A673 (cell line): ENCODE data around the gene OR2A25. TPM values are rescaled to one million over a fixed set of nuclear protein-coding genes. Genes with fewer than 3 reads are reported as not detected.

Experiments
- Bru-seq: library from RNA; stranded (reverse); fragments of 400-500 nt; gene quantifications from one replicate; lab custom pipeline; 2021; lab: Mats Ljungman, UMichigan
- BruChase-seq, 2 experiments: library from RNA; stranded (reverse); fragments of 400-500 nt; gene quantifications; one replicate each; lab custom pipeline; 2021; lab: Mats Ljungman, UMichigan
- BruUV-seq: library from RNA; stranded (reverse); fragments of 400-500 nt; replicated peaks from 2 replicates; lab custom pipeline; 2021; lab: Mats Ljungman, UMichigan
- CTCF ChIA-PET: fragments of 300-600 bp; sonication (Branson Sonifier 250); formaldehyde crosslinking; loops from one replicate; lab custom pipeline; 2022; ENCODE audit warnings: antibody characterized with exemption; lab: Charles Lee
- POLR2A ChIA-PET: fragments of 300-600 bp; sonication (Branson Sonifier 250); formaldehyde crosslinking; loops from one replicate; lab custom pipeline; 2022; ENCODE audit warnings: antibody characterized with exemption; ENCODE audit not compliant: low non-redundant PET; lab: Charles Lee
- DNase-seq: peaks from one replicate; pipeline ENCODE4 v3.0.0-alpha.2; 2015; ENCODE audit warnings: low spot score
- H3K27ac ChIP-seq: fragments of 200-600 bp; sonication (generic); 2 replicates; pipeline ENCODE4 v1.5.1; 2016; ENCODE audit warnings: mixed run types, low read depth, mild to moderate bottlenecking, mixed read lengths, antibody characterized with exemption, low read length; ENCODE audit not compliant: poor library complexity, severe bottlenecking
- H3K27me3 ChIP-seq: fragments of 200-600 bp; sonication (generic); replicated peaks from 2 replicates; pipeline ENCODE4 v1.6.1; 2017; ENCODE audit warnings: mixed run types, low read depth, mild to moderate bottlenecking, mixed read lengths, antibody characterized with exemption, low read length; ENCODE audit not compliant: insufficient read depth, poor library complexity
- H3K36me3 ChIP-seq: fragments of 200-600 bp; sonication (generic); 2 replicates; pipeline ENCODE4 v1.6.1; 2016; ENCODE audit warnings: mixed run types, mild to moderate bottlenecking, mixed read lengths, antibody characterized with exemption, low read length; ENCODE audit not compliant: insufficient read depth, poor library complexity, severe bottlenecking
- H3K4me1 ChIP-seq: fragments of 200-600 bp; sonication (generic); 2 replicates; pipeline ENCODE4 v1.6.1; 2017; ENCODE audit warnings: mixed run types, mild to moderate bottlenecking, mixed read lengths, antibody characterized with exemption, low read length; ENCODE audit not compliant: insufficient read depth, poor library complexity, severe bottlenecking
- H3K4me3 ChIP-seq: fragments of 200-600 bp; sonication (generic); 2 replicates; pipeline ENCODE4 v1.5.1; 2016; ENCODE audit warnings: low read depth, mixed run types, mild to moderate bottlenecking, mixed read lengths, low read length; ENCODE audit not compliant: poor library complexity, severe bottlenecking
- H3K9me3 ChIP-seq: fragments of 200-600 bp; sonication (generic); 2 replicates; pipeline ENCODE4 v1.6.1; 2016; ENCODE audit warnings: mixed run types, low read depth, mild to moderate bottlenecking, mixed read lengths, antibody characterized with exemption, low read length; ENCODE audit not compliant: poor library complexity, severe bottlenecking
- CTCF ChIP-seq: fragments of 300-800, 200-600 bp; sonication (generic); conservative IDR thresholded peaks from 2 replicates; pipeline ENCODE4 v1.5.1; 2017; ENCODE audit warnings: low read depth, mild to moderate bottlenecking, antibody characterized with exemption, low read length, moderate library complexity, mixed read lengths
- EZH2 ChIP-seq: fragments of 200-600 bp; sonication (generic); IDR thresholded peaks from 2 replicates; pipeline ENCODE4 v1.6.1; 2017; ENCODE audit warnings: borderline replicate concordance, low read depth, mild to moderate bottlenecking, mixed read lengths, antibody characterized with exemption, low read length; ENCODE audit not compliant: poor library complexity, severe bottlenecking
- intact Hi-C: fragments of 100-400 bp; cut with micrococcal nuclease; formaldehyde crosslinking; loops from one replicate; pipeline ENCODE4 v1.10.0; 2022; ENCODE audit not compliant: unreplicated experiment
- long read RNA-seq: library from polyadenylated mRNA; stranded (forward); transcript quantifications from one replicate; pipeline ENCODE4 v2.0.0, GENCODE V29; 2022
- total RNA-seq: library from RNA; stranded (reverse); gene quantifications from 2 replicates; pipeline ENCODE4 v1.2.3, GENCODE V29; 2021

OR2A25 gene, protein sequence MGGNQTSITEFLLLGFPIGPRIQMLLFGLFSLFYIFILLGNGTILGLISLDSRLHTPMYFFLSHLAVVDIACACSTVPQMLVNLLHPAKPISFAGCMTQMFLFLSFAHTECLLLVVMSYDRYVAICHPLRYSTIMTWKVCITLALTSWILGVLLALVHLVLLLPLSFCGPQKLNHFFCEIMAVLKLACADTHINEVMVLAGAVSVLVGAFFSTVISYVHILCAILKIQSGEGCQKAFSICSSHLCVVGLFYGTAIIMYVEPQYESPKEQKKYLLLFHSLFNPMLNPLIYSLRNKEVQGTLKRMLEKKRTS
- not detected in 2 replicates for total RNA-seq
- not detected for Bru-seq, nascent RNA
- not detected for BruChase-seq, experiment 1, labeled RNA remaining after a 2-hour chase
- BruChase-seq, experiment 2, labeled RNA remaining after a 6-hour chase, result not detected
- long read RNA-seq, result 0 reads

- Histone ChIP-seq H3K4me1 (no peaks in the 10 kb centered on the region), H3K4me3 (no peak within 1 kb of the TSS), H3K27ac (no peak within 1 kb of the TSS), H3K9me3 (no peaks in the 10 kb centered on the region), H3K27me3 (peaks cover 15% of the 10 kb centered on the region), H3K36me3 (no peaks in the 10 kb centered on the region)
- TF ChIP-seq EZH2 (no peak), CTCF (no peak)
- POLR2A ChIA-PET, result no interaction called here
- intact Hi-C loops, result no loop called here
- CTCF ChIA-PET, result no interaction called here
- BruUV-seq, result no TSS peak
- no peak for DNase-seq
Observed at GRCh38 chr7:144069511-144069910, at the start of gene OR2A25. OR2A25 (plus strand) TSS chr7:144069811; CDS start chr7:144074220, 4,409 bp downstream.

DNA sequence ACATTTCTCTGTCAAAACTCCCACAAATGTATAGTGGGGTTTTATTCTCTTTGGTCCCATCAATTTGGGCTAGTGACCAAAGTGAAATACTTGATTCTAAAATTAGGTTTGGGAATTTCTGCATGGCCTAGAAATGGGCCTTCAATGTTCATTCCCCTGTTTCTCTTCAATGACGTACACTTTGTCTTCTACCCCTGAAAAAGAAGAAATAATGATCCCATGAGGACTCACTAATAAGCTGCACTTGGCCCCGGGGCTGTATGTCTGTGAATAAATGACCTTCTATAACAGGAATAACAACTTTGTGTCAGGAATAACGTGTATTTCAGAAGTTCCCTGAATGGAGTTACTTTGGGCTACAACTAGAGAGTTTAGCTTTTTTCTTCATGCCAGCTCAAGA is 49.3 kb upstream of the OR2A25 start:
- no peaks in the 10 kb centered on the region for H3K36me3 ChIP-seq
- no peaks in the 10 kb centered on the region for H3K27me3 ChIP-seq
- no peak overlapping the region for H3K4me3 ChIP-seq
- CTCF ChIA-PET, result no interaction called here
- POLR2A ChIA-PET, result no interaction called here
- intact Hi-C loops, result no loop called here
- no peak for DNase-seq
- no peaks in the 10 kb centered on the region for H3K4me1 ChIP-seq
- TF ChIP-seq CTCF (no peak), EZH2 (no peak)
- no peak overlapping the region for H3K27ac ChIP-seq
- no TSS peak for BruUV-seq
- no peaks in the 10 kb centered on the region for H3K9me3 ChIP-seq

GRCh38 chr7:144022169-144022568 is 47.4 kb upstream of the OR2A25 start:
- CTCF ChIA-PET, result no interaction called here
- intact Hi-C loops, result no loop called here

More at GRCh38 chr7:144022169-144022568, 47.4 kb upstream of the OR2A25 start:
- POLR2A ChIA-PET, result no interaction called here
- Histone ChIP-seq H3K27me3 (no peaks in the 10 kb centered on the region), H3K9me3 (no peaks in the 10 kb centered on the region), H3K36me3 (no peaks in the 10 kb centered on the region), H3K4me1 (no peaks in the 10 kb centered on the region), H3K27ac (no peak overlapping the region), H3K4me3 (no peak overlapping the region)
- no peak for DNase-seq
- BruUV-seq, result no TSS peak
- TF ChIP-seq EZH2 (no peak), CTCF (no peak)
